ENCODE data around the gene HAPLN2. TPM values are rescaled to one million over a fixed set of nuclear protein-coding genes. Genes with fewer than 3 reads are reported as not detected.

HAPLN2 gene
- total RNA-seq, 1 donor from 2014 or later = not detected

- no peak for TF ChIP-seq CTCF (conservative IDR thresholded peaks at IDR 0.05; ENCODE audit: low read depth, low read length)
- no peak for DNase-seq (ENCODE audit: low read depth)
- H3K4me3 ChIP-seq (ENCODE audit: low read depth, low read length) = no peak overlapping the region
Measured at GRCh38 chr1:156665539-156665938, 46.3 kb downstream of the HAPLN2 start.

- no peak for DNase-seq (ENCODE audit: low read depth)
- H3K4me3 ChIP-seq (ENCODE audit: low read depth, low read length) = no peak overlapping the region
- TF ChIP-seq CTCF (conservative IDR thresholded peaks at IDR 0.05; ENCODE audit: low read depth, low read length) = no peak
Measured at GRCh38 chr1:156666862-156667609, 47.8 kb downstream of the HAPLN2 start.

DNA sequence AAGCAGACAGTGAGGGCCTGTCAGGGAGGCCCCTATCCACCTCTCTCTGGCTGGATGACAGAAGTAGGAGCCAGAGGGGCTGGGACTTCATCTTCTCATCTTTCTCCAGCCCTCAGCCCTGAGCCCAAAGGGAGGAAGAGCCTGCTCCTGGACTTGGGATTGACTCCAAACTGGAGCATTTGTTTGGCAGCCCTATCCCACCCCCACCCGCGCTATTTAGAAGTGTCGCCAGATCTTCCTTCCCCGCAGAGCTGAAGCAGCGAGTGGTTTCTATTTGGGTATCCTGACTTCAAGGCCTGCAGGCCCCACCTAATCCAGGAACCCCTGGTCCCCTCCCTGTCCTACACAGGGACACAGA lies 48.4 kb downstream of the HAPLN2 start:
- DNase-seq (ENCODE audit: low read depth) = no peak
- no peak for TF ChIP-seq CTCF (conservative IDR thresholded peaks at IDR 0.05; ENCODE audit: low read depth, low read length)
- no peak overlapping the region for H3K4me3 ChIP-seq (ENCODE audit: low read depth, low read length)

- no peak for DNase-seq (ENCODE audit: low read depth)
- H3K4me3 ChIP-seq (ENCODE audit: low read depth, low read length) = no peak overlapping the region
- no peak for TF ChIP-seq CTCF (conservative IDR thresholded peaks at IDR 0.05; ENCODE audit: low read depth, low read length)
Measured at GRCh38 chr1:156667968-156668709, 48.9 kb downstream of the HAPLN2 start.

DNA sequence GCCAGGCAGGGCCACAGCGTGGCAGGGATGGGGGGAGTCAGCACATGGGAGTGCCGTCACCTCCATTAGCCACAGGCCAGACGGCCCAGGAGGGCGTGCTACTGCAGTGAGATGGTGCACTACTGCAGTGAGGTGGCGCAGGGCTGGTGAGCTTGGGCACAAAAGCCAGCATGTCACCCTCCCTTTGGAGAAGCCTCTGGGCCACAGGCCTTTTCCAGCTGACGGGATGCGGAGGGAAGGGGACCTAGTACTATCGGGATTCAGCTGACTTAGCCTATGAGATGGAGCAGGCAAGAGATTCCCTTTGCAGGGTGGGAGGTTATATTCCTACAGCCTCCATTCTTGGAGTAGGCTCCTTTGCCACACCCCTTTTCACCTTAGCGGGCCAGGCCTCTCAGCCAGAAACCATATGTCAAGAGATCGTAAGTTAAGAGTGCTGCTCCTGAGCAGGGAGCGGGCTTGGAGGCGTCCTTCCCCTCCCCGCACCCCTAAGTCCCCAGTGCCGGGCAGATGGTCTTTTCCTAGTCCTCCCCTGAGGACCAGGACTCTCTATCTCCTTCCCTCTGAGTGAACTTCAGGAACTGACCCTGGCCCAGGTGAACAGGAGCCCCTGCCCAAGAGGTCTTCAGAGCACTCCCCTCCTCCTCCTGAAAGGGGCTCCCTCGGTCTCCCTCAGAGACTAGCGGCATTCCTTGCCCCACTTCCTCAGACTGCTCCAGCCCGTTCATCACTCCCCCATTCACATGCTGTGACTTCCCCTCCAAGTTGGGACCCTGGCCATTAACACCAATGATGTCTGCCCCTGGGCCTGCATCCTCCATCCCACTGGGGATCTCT lies 49.8 kb downstream of the HAPLN2 start:
- TF ChIP-seq CTCF (conservative IDR thresholded peaks at IDR 0.05; ENCODE audit: low read depth, low read length) = no peak
- no peak for DNase-seq (ENCODE audit: low read depth)
- H3K4me3 ChIP-seq (ENCODE audit: low read depth, low read length) = no peak overlapping the region

- no peak for TF ChIP-seq CTCF (conservative IDR thresholded peaks at IDR 0.05; ENCODE audit: low read depth, low read length)
- H3K4me3 ChIP-seq (ENCODE audit: low read depth, low read length) = no peak overlapping the region
- no peak for DNase-seq (ENCODE audit: low read depth)
Measured at GRCh38 chr1:156669794-156670193, 50.6 kb downstream of the HAPLN2 start.
